ENCODE results near the gene MACROD1. TPM values are rescaled to one million over a fixed set of nuclear protein-coding genes. Genes with fewer than 3 reads are reported as not detected.
A peak's percentile ranks its signal among the peaks of the same experiment; 100 is the strongest.

MACROD1 gene
- total RNA-seq, 2 donors from 2014 or later = 33.5 to 68.2 TPM

DNA sequence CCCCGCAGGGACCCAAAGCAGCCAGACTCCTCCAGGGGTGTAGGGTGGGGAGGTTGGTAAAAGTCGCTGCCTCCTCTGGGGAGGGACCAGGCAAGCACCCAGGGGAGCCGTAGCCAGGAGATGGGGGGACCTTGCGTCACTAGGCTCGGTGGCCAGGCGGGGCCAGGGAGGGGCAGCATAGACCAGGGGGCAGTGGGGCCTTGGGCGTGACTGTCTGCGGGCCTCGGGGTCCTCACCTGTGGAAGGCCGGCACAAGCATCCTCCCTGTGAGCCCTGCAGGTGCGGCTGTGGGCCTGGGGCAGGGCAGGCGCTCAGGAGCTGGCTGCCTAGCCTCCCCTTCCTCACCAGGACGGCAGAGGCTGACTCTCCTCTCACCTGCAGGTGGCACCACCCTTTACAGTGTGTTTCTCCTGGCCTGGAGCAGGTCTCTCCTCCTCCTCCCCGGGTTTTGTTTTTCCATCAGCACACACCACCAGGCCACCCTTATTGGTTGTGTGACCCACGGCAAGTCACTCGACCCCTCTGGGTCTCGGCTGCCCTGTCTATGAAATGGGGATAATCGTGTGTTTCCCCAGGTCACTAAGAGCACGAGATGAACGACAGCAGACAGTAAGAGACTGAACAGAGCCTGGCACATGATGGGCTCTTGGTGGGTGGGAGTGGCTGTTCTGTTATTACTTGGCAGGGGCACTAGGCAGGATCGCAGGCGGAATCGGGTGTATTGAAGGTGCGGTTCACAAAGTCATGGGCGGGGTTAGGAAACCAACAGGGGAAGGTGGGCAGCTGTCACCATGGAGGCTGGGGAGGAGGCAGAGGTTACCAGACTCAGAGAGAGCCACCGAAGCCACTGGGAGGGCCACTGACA, 77.5 kb downstream of the MACROD1 start:
- no peaks in the 10 kb centered on the region for H3K4me1 ChIP-seq (replicated peaks)
- DNase-seq (ENCODE audit: low spot score) = peak; percentile 32
- TF ChIP-seq POLR2AphosphoS5 (IDR thresholded peaks at IDR 0.05) = no peak
- TF ChIP-seq, protein P1, sequence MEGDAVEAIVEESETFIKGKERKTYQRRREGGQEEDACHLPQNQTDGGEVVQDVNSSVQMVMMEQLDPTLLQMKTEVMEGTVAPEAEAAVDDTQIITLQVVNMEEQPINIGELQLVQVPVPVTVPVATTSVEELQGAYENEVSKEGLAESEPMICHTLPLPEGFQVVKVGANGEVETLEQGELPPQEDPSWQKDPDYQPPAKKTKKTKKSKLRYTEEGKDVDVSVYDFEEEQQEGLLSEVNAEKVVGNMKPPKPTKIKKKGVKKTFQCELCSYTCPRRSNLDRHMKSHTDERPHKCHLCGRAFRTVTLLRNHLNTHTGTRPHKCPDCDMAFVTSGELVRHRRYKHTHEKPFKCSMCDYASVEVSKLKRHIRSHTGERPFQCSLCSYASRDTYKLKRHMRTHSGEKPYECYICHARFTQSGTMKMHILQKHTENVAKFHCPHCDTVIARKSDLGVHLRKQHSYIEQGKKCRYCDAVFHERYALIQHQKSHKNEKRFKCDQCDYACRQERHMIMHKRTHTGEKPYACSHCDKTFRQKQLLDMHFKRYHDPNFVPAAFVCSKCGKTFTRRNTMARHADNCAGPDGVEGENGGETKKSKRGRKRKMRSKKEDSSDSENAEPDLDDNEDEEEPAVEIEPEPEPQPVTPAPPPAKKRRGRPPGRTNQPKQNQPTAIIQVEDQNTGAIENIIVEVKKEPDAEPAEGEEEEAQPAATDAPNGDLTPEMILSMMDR (IDR thresholded peaks at IDR 0.05) = peak in 3 of 4 experiments; percentile 34 to 54 (median 44)
- no peak for TF ChIP-seq POLR2A (IDR thresholded peaks at IDR 0.05)
- H3K27me3 ChIP-seq (replicated peaks; ENCODE audit: insufficient read depth) = no peaks in the 10 kb centered on the region
- H3K9me3 ChIP-seq = no peaks in the 10 kb centered on the region
- 68% methylated on average over 26 of the region's 26 CpGs for WGBS
- no peak overlapping the region for H3K4me3 ChIP-seq
- intact Hi-C loops (cut with DNase I) = no loop called here
- H3K36me3 ChIP-seq = no peaks in the 10 kb centered on the region
- no peak overlapping the region for H3K27ac ChIP-seq

DNA sequence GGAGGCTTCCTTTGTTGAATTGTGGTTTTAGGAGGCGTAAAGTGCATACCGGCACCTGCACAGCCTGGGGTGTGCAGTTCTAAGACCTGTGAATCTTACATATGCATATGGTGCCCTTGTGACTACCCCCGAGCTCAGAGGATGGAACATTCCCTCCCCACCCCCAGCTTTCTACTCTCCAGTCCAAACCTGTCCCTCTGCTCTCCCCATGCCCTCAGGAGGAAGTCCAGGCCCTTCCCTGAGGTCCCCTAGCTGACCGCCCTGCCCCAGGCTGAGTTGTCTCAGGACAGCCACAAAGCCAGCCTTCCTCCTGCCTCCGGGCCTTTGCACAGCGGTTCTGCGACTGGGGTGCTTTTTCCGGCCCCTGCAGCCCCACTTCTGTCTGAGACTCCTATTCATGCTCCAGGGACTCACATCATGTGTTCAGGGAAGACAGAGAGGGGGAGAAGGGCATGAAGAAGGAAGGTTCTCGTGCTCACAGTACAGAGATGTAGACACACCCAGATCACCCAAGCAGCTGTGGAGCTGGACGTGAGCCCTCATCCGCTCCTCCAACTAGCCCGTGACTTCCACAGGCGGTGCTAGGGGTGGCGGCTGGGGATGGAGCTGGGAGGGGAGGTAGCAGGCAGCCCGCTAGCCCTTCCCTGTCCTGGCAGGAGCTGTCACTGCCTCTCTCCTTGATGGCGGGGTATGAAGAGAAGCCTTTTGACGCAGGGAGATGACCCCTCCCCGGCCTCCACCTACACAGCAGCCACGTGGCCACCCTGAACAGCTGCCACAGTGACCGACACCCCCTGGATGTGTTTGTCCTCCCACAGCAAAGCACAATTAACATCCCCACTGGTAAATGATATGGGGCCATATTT, 79.4 kb downstream of the MACROD1 start:
- H3K4me1 ChIP-seq (replicated peaks) = no peaks in the 10 kb centered on the region
- TF ChIP-seq, protein P1 (IDR thresholded peaks at IDR 0.05) = no peak
- TF ChIP-seq POLR2A (IDR thresholded peaks at IDR 0.05) = no peak
- no peak for TF ChIP-seq POLR2AphosphoS5 (IDR thresholded peaks at IDR 0.05)
- no peak overlapping the region for H3K27ac ChIP-seq
- H3K36me3 ChIP-seq = no peaks in the 10 kb centered on the region
- no peak overlapping the region for H3K4me3 ChIP-seq
- 74% methylated on average over 20 of the region's 20 CpGs for WGBS
- no peaks in the 10 kb centered on the region for H3K27me3 ChIP-seq (replicated peaks; ENCODE audit: insufficient read depth)
- DNase-seq (ENCODE audit: low spot score) = no peak
- intact Hi-C loops (cut with DNase I) = no loop called here
- H3K9me3 ChIP-seq = no peaks in the 10 kb centered on the region

GRCh38 chr11:64085906-64086257, 80.0 kb downstream of the MACROD1 start:
- H3K27me3 ChIP-seq (replicated peaks; ENCODE audit: insufficient read depth) = no peaks in the 10 kb centered on the region
- H3K27ac ChIP-seq = no peak overlapping the region
- H3K4me3 ChIP-seq = no peak overlapping the region
- H3K4me1 ChIP-seq (replicated peaks) = no peaks in the 10 kb centered on the region
- H3K9me3 ChIP-seq = no peaks in the 10 kb centered on the region
- no peak for DNase-seq (ENCODE audit: low spot score)
- WGBS = 85% methylated on average over 5 of the region's 5 CpGs
- TF ChIP-seq POLR2AphosphoS5 (IDR thresholded peaks at IDR 0.05) = no peak
- TF ChIP-seq, protein P1 (IDR thresholded peaks at IDR 0.05) = no peak
- TF ChIP-seq POLR2A (IDR thresholded peaks at IDR 0.05) = no peak
- H3K36me3 ChIP-seq = no peaks in the 10 kb centered on the region
- intact Hi-C loops (cut with DNase I) = no loop called here

DNA sequence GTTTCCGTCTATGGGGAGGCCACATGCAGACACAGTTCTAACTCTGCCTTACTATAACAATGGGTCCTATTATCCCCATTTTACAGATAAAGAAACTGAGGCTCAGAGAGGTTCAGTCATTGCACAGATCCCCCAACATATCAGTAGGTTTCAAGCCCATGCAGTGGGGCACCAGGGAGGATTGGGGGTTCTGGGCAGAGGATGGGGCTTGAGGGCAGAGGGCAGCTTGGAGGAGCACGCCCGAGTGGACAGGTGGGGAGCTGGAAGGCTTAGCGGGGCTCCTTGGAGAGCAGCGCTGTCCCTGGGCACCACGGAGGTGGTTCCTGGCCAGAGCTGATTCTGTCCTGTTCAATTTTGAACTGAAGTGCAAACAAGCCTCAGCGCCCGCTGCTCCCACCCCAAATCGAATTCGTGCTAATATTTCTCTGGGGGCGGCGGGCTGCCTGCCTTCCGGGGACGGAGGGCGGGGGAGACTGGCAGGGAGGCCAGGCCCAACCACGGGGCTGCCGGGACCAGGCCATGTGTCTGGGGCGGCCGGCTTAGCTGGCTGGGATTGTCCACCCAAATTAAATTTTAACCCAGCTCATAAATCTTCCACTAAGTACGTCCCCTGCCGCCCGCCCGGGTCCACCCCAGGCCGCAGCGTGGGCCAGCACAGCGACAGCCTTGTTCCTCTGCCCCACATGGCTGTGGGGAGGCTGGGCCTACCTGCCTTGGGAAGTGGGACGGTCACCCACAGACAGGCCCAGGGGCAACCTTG, 80.8 kb downstream of the MACROD1 start:
- Histone ChIP-seq H3K4me3 (no peak overlapping the region), H3K27ac (no peak overlapping the region), H3K27me3 (replicated peaks; ENCODE audit: insufficient read depth) (no peaks in the 10 kb centered on the region), H3K4me1 (replicated peaks) (no peaks in the 10 kb centered on the region), H3K36me3 (no peaks in the 10 kb centered on the region), H3K9me3 (no peaks in the 10 kb centered on the region)
- TF ChIP-seq POLR2AphosphoS5 (IDR thresholded peaks at IDR 0.05) (peak; percentile 15), POLR2A (IDR thresholded peaks at IDR 0.05) (no peak)
- WGBS = 64% methylated on average over 24 of the region's 27 CpGs
- peak; percentile 22 for DNase-seq (ENCODE audit: low spot score)
- intact Hi-C loops (cut with DNase I) = no loop called here

Measured in prostate gland (tissue), 2 donors.